HepG2 (cell line): ENCODE results near the gene ZNF747. TPM values are rescaled to one million over a fixed set of nuclear protein-coding genes. Genes with fewer than 3 reads are reported as not detected.

ENCODE experiments used
- GTF2F1 ChIP-seq: fragments of 150-350 bp; IDR thresholded peaks from 2 replicates; pipeline ENCODE4 v1.6.1; 2014; ENCODE audit warnings: low read length
- GZF1 ChIP-seq: sonication (generic); formaldehyde crosslinking; IDR thresholded peaks from 2 replicates; pipeline ENCODE4 v1.5.1; 2020; ENCODE audit warnings: mild to moderate bottlenecking, missing genetic modification reagents
- KAT2B ChIP-seq: fragments of 150-350 bp; IDR thresholded peaks from 2 replicates; pipeline ENCODE4 v1.6.1; 2014; ENCODE audit warnings: low read depth, low read length, borderline replicate concordance
- MIER2 ChIP-seq: IDR thresholded peaks from 2 replicates; pipeline ENCODE4 v1.6.1; 2016; ENCODE audit warnings: missing biosample characterization, missing genetic modification reagents
- REL ChIP-seq: sonication (generic); formaldehyde crosslinking; conservative IDR thresholded peaks from 2 replicates; pipeline ENCODE4 v1.8.0; 2022; ENCODE audit warnings: mild to moderate bottlenecking, missing genetic modification reagents, moderate library complexity
- TARDBP ChIP-seq: sonication (generic); formaldehyde crosslinking; IDR thresholded peaks from 2 replicates; pipeline ENCODE4 v1.8.0; 2022; ENCODE audit warnings: mild to moderate bottlenecking, missing genetic modification reagents
- ZFYVE20 ChIP-seq: sonication (generic); formaldehyde crosslinking; IDR thresholded peaks from 2 replicates; pipeline ENCODE4 v1.8.0; 2023; ENCODE audit warnings: low read depth, mild to moderate bottlenecking, moderate library complexity, missing genetic modification reagents, borderline replicate concordance
- ZNF121 ChIP-seq: sonication (generic); formaldehyde crosslinking; IDR thresholded peaks from 2 replicates; pipeline ENCODE4 v1.5.0; 2020; ENCODE audit warnings: mild to moderate bottlenecking, missing genetic modification reagents
- ZNF296 ChIP-seq: sonication (generic); formaldehyde crosslinking; conservative IDR thresholded peaks from 2 replicates; pipeline ENCODE4 v1.5.0; 2020; ENCODE audit warnings: mild to moderate bottlenecking, missing genetic modification reagents
- ZNF446 ChIP-seq: sonication (generic); formaldehyde crosslinking; IDR thresholded peaks from 2 replicates; pipeline ENCODE4 v1.5.0; 2020; ENCODE audit warnings: mild to moderate bottlenecking, missing genetic modification reagents
- ZNF530 ChIP-seq: sonication (generic); formaldehyde crosslinking; IDR thresholded peaks from 2 replicates; pipeline ENCODE4 v1.5.0; 2020; ENCODE audit warnings: low read depth, mild to moderate bottlenecking, missing genetic modification reagents
- ZNF709 ChIP-seq: sonication (generic); formaldehyde crosslinking; IDR thresholded peaks from 2 replicates; pipeline ENCODE4 v1.5.0; 2020; ENCODE audit warnings: mild to moderate bottlenecking, missing genetic modification reagents
- ZNF772 ChIP-seq: sonication (generic); formaldehyde crosslinking; IDR thresholded peaks from 2 replicates; pipeline ENCODE4 v1.5.0; 2020; ENCODE audit warnings: mild to moderate bottlenecking, missing genetic modification reagents
- polyA plus RNA-seq, 8 experiments: library from polyadenylated mRNA; depleted of rRNA in 3 of 8; stranded (reverse) in 7 of 8; unstranded in 1 of 8; fragments of >200 nt; fragmentation: Illumina TruSeq in 4 of 8; extraction: Trizol in 4 of 8; gene quantifications; 2 replicates each; pipeline versions ENCODE4 v1.2.1 to v1.2.3, GENCODE V29; 2011 to 2016; ENCODE audit warnings: low read depth in 4 of 8, missing spikeins in 1 of 8, mixed read lengths in 1 of 8; ENCODE audit not compliant: insufficient read depth in 1 of 8
- total RNA-seq, 5 experiments: library from RNA; depleted of rRNA; stranded (reverse); fragments of >200 nt; fragmentation: Illumina TruSeq; extraction: Trizol; gene quantifications; 2 replicates each; pipeline ENCODE4 v1.2.3, GENCODE V29; 2016; ENCODE audit warnings: low read depth in 1 of 5
- TF ChIP-seq, protein P1 (sequence below): sonication (generic); formaldehyde crosslinking; IDR thresholded peaks from 2 replicates; pipeline ENCODE4 v1.4.0; 2020; ENCODE audit warnings: missing genetic modification reagents
- TF ChIP-seq, protein P2 (sequence below): sonication (generic); formaldehyde crosslinking; IDR thresholded peaks from 2 replicates; pipeline ENCODE4 v1.4.0; 2020; ENCODE audit warnings: missing genetic modification reagents, borderline replicate concordance
- TF ChIP-seq, protein P3 (sequence below): sonication (generic); formaldehyde crosslinking; IDR thresholded peaks from 2 replicates; pipeline ENCODE4 v1.8.0; 2022; ENCODE audit warnings: low read depth, missing genetic modification reagents
- TF ChIP-seq, protein P4 (sequence below): sonication (generic); formaldehyde crosslinking; IDR thresholded peaks from 2 replicates; pipeline ENCODE4 v1.4.0; 2020; ENCODE audit warnings: missing genetic modification reagents

ZNF747 gene
- total and polyA plus RNA-seq, 2 of the 13 experiments (the other 11 are each of a cell fraction or from before 2014, with no cell fraction given) = 7.2 to 10.2 TPM

DNA sequence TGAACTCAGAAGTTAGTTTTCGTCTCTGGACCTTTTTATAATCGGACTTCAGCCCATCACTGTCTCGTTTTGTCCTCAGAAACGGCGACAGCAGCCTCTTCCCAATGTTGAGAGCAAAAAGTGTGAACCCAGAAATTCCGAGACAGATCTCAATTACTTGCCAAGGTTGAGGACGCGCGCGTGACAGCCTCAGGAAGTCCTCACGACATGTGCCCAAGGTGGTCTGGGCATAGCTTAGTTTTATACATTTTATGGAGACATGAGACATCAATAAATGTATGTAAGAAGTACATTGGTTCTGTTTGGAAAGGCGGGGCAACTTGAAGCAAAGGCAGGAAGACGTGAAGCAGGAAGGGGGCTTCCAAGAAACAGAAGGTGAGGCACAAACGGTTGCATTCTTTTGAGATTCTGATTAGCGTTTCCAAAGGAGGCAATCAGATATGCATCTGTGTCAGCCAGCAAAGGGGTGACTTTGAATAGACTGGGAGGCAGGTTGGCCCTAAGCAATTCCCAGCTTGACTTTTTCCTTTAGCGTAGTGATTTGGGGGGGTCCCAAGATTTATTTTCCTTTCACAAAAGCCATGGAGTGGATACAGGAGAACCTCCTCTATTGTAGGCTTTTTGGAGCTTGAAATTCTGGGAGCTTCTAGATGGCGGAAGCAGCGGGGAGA, 583 bp upstream of the ZNF747 start (continued):
- TF ChIP-seq MIER2 (CRISPR knock-in tag) (no peak), ZFYVE20 (0 out of 2 replicates have a peak, but pooled peaks have one; percentile 60), ZNF772 (CRISPR knock-in tag) (no peak), GTF2F1 (no peak), REL (CRISPR knock-in tag) (no peak), TARDBP (CRISPR knock-in tag) (peak; percentile 10; the same call in 1 of the 2 replicates), ZNF121 (CRISPR knock-in tag) (no peak), GZF1 (CRISPR knock-in tag) (no peak), ZNF709 (peak; percentile 53; the same call in 1 of the 2 replicates), ZNF530 (CRISPR knock-in tag) (0 out of 2 replicates have a peak, but pooled peaks have one; percentile 35), KAT2B (no peak), ZNF296 (CRISPR knock-in tag) (peak; percentile 9; the same call in 1 of the 2 replicates), ZNF446 (CRISPR knock-in tag) (no peak; the same call in none of the 2 replicates)
- TF ChIP-seq, protein P1, sequence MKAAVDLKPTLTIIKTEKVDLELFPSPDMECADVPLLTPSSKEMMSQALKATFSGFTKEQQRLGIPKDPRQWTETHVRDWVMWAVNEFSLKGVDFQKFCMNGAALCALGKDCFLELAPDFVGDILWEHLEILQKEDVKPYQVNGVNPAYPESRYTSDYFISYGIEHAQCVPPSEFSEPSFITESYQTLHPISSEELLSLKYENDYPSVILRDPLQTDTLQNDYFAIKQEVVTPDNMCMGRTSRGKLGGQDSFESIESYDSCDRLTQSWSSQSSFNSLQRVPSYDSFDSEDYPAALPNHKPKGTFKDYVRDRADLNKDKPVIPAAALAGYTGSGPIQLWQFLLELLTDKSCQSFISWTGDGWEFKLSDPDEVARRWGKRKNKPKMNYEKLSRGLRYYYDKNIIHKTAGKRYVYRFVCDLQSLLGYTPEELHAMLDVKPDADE = no peak
- TF ChIP-seq, protein P2, sequence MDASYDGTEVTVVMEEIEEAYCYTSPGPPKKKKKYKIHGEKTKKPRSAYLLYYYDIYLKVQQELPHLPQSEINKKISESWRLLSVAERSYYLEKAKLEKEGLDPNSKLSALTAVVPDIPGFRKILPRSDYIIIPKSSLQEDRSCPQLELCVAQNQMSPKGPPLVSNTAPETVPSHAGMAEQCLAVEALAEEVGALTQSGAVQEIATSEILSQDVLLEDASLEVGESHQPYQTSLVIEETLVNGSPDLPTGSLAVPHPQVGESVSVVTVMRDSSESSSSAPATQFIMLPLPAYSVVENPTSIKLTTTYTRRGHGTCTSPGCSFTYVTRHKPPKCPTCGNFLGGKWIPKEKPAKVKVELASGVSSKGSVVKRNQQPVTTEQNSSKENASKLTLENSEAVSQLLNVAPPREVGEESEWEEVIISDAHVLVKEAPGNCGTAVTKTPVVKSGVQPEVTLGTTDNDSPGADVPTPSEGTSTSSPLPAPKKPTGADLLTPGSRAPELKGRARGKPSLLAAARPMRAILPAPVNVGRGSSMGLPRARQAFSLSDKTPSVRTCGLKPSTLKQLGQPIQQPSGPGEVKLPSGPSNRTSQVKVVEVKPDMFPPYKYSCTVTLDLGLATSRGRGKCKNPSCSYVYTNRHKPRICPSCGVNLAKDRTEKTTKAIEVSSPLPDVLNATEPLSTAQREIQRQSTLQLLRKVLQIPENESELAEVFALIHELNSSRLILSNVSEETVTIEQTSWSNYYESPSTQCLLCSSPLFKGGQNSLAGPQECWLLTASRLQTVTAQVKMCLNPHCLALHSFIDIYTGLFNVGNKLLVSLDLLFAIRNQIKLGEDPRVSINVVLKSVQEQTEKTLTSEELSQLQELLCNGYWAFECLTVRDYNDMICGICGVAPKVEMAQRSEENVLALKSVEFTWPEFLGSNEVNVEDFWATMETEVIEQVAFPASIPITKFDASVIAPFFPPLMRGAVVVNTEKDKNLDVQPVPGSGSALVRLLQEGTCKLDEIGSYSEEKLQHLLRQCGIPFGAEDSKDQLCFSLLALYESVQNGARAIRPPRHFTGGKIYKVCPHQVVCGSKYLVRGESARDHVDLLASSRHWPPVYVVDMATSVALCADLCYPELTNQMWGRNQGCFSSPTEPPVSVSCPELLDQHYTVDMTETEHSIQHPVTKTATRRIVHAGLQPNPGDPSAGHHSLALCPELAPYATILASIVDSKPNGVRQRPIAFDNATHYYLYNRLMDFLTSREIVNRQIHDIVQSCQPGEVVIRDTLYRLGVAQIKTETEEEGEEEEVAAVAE (CRISPR knock-in tag) = no peak
- TF ChIP-seq, protein P3, sequence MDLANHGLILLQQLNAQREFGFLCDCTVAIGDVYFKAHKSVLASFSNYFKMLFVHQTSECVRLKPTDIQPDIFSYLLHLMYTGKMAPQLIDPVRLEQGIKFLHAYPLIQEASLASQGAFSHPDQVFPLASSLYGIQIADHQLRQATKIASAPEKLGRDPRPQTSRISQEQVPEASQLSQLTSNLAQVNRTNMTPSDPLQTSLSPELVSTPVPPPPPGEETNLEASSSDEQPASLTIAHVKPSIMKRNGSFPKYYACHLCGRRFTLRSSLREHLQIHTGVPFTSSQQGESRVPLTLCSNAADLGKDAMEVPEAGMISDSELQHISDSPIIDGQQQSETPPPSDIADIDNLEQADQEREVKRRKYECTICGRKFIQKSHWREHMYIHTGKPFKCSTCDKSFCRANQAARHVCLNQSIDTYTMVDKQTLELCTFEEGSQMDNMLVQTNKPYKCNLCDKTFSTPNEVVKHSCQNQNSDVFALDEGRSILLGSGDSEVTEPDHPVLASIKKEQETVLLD (CRISPR knock-in tag) = no peak
- TF ChIP-seq, protein P4, sequence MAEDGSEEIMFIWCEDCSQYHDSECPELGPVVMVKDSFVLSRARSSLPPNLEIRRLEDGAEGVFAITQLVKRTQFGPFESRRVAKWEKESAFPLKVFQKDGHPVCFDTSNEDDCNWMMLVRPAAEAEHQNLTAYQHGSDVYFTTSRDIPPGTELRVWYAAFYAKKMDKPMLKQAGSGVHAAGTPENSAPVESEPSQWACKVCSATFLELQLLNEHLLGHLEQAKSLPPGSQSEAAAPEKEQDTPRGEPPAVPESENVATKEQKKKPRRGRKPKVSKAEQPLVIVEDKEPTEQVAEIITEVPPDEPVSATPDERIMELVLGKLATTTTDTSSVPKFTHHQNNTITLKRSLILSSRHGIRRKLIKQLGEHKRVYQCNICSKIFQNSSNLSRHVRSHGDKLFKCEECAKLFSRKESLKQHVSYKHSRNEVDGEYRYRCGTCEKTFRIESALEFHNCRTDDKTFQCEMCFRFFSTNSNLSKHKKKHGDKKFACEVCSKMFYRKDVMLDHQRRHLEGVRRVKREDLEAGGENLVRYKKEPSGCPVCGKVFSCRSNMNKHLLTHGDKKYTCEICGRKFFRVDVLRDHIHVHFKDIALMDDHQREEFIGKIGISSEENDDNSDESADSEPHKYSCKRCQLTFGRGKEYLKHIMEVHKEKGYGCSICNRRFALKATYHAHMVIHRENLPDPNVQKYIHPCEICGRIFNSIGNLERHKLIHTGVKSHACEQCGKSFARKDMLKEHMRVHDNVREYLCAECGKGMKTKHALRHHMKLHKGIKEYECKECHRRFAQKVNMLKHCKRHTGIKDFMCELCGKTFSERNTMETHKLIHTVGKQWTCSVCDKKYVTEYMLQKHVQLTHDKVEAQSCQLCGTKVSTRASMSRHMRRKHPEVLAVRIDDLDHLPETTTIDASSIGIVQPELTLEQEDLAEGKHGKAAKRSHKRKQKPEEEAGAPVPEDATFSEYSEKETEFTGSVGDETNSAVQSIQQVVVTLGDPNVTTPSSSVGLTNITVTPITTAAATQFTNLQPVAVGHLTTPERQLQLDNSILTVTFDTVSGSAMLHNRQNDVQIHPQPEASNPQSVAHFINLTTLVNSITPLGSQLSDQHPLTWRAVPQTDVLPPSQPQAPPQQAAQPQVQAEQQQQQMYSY (CRISPR knock-in tag) = no peak
